BE2C (cell line): ENCODE measurements around the gene MPRIP.
"Not testable (repeated sequence)": the region's sequence is repeated elsewhere in the genome, so short reads cannot be mapped to it uniquely, and the experiment has no call there.

Experiments used
- DNase-seq: peaks from one replicate; pipeline ENCODE4 v3.0.0-alpha.2; 2020
- H3K27me3 ChIP-seq: fragments of 250-450 bp; sonication (Bioruptor Pico); 2 replicates; pipeline ENCODE4 v1.5.1; 2020; ENCODE audit warnings: mild to moderate bottlenecking
- H3K36me3 ChIP-seq: fragments of 250-450 bp; sonication (Bioruptor Pico); 2 replicates; pipeline ENCODE4 v1.5.1; 2020; ENCODE audit warnings: mild to moderate bottlenecking
- H3K4me1 ChIP-seq: fragments of 250-450 bp; sonication (Bioruptor Pico); 2 replicates; pipeline ENCODE4 v1.5.1; 2020
- H3K4me3 ChIP-seq: 2 replicates; pipeline ENCODE4 v1.5.1; 2011; ENCODE audit warnings: low read depth, low read length
- H3K9me3 ChIP-seq: fragments of 250-450 bp; sonication (Bioruptor Pico); 2 replicates; pipeline ENCODE4 v1.5.1; 2020
- TF ChIP-seq, protein P1 (sequence below): IDR thresholded peaks from 2 replicates; pipeline ENCODE4 v1.5.1; 2012; ENCODE audit warnings: mild to moderate bottlenecking, low read depth, low read length

Gene MPRIP

DNA sequence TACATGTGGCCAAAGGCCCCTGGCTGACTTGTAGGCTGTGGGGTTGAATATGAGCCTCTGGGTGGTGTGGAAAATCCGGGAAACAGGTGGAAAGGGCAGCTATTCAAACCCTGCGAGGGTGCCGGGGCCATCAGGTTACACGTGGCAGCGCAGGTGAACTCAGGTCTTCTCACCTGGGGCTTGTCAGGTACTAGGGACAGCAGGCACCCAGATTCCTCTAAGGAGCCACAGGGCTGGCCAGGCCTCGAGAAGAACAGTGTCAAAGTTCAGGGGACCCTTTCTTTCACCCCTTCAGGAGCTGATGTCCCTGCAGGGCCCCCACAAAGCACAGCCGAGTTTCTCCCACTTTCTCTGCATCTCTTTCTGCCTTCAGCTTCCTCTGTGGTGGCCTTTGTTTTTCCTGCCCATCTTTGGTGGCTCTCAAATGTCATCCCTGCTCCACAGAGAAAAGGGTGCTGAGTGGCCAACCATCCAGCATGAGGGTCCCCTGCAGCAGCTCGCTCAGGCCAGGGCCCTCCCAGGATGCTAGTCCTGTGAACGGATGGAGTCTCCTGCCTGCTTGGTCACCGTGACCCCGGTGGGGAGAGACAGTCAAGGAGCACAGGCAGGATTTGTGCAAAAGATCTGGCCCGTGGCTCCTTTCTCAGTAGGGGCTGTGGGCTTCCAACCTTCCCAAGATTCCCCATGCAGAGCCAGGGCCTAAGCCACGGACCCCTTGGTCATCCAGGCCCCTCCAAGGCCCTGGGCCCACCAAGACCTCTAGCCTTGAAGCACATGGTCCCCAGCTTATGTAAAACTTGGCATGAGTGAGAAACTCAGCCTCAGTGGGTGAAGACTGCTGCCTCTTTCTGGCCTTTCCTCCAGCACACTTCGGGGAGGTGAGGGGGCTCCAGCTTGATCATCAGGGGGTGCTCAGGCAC is 28.2 kb upstream of the MPRIP start:
- not testable (repeated sequence) for H3K4me3 ChIP-seq, DNase-seq, H3K9me3 ChIP-seq, H3K27me3 ChIP-seq, H3K4me1 ChIP-seq, H3K36me3 ChIP-seq

- H3K27me3 ChIP-seq, H3K4me3 ChIP-seq, H3K4me1 ChIP-seq, DNase-seq, H3K36me3 ChIP-seq, H3K9me3 ChIP-seq: not testable (repeated sequence)
These were observed 27.5 kb upstream of the MPRIP start for GRCh38 chr17:17014748-17015124.

GRCh38 chr17:17015230-17015629 is 27.0 kb upstream of the MPRIP start:
- H3K36me3 ChIP-seq = no peaks in the 10 kb centered on the region
- no peaks in the 10 kb centered on the region for H3K9me3 ChIP-seq
- no peaks in the 10 kb centered on the region for H3K27me3 ChIP-seq
- no peak overlapping the region for H3K4me3 ChIP-seq
- DNase-seq = no peak
- no peaks in the 10 kb centered on the region for H3K4me1 ChIP-seq
- TF ChIP-seq, protein P1, sequence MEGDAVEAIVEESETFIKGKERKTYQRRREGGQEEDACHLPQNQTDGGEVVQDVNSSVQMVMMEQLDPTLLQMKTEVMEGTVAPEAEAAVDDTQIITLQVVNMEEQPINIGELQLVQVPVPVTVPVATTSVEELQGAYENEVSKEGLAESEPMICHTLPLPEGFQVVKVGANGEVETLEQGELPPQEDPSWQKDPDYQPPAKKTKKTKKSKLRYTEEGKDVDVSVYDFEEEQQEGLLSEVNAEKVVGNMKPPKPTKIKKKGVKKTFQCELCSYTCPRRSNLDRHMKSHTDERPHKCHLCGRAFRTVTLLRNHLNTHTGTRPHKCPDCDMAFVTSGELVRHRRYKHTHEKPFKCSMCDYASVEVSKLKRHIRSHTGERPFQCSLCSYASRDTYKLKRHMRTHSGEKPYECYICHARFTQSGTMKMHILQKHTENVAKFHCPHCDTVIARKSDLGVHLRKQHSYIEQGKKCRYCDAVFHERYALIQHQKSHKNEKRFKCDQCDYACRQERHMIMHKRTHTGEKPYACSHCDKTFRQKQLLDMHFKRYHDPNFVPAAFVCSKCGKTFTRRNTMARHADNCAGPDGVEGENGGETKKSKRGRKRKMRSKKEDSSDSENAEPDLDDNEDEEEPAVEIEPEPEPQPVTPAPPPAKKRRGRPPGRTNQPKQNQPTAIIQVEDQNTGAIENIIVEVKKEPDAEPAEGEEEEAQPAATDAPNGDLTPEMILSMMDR = no peak

- H3K27me3 ChIP-seq, H3K9me3 ChIP-seq, H3K4me1 ChIP-seq, H3K4me3 ChIP-seq, H3K36me3 ChIP-seq, DNase-seq: not testable (repeated sequence)
These were observed 25.8 kb upstream of the MPRIP start for GRCh38 chr17:17016199-17017197.

GRCh38 chr17:17017343-17018014 is 24.8 kb upstream of the MPRIP start:
- Histone ChIP-seq H3K4me1 (no peaks in the 10 kb centered on the region), H3K4me3 (no peak overlapping the region), H3K27me3 (no peaks in the 10 kb centered on the region), H3K9me3 (no peaks in the 10 kb centered on the region), H3K36me3 (no peaks in the 10 kb centered on the region)
- TF ChIP-seq, protein P1 = no peak
- no peak for DNase-seq

DNA sequence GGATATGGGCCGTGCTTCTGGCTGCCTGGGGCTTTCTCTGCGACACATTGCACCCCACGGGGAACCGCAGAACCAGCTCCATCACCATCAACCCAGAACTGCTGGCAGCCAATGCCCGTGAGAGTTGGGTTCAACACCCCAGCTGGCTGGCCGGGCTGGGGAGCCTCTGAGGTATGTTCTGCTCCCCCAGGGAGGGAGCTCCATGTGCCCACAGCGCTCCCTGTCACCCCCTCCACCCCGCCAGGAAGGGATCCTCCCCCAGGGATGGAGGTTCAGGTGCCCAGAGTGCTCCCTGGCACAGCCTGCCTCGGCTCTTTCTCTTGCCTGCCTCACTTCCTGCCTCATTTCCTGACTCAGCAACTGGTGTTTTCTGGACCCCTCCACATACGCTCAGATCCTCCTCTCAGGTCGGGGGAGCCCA is 24.2 kb upstream of the MPRIP start:
- no peak for DNase-seq
- Histone ChIP-seq H3K4me1 (no peaks in the 10 kb centered on the region), H3K4me3 (no peak overlapping the region), H3K36me3 (no peaks in the 10 kb centered on the region), H3K27me3 (no peaks in the 10 kb centered on the region), H3K9me3 (no peaks in the 10 kb centered on the region)
- TF ChIP-seq, protein P1 = no peak

- TF ChIP-seq, protein P1 = no peak
- no peak overlapping the region for H3K4me3 ChIP-seq
- DNase-seq = no peak
- no peaks in the 10 kb centered on the region for H3K9me3 ChIP-seq
- no peaks in the 10 kb centered on the region for H3K27me3 ChIP-seq
- no peaks in the 10 kb centered on the region for H3K36me3 ChIP-seq
- no peaks in the 10 kb centered on the region for H3K4me1 ChIP-seq
These were observed 23.4 kb upstream of the MPRIP start for GRCh38 chr17:17018612-17019429.
